GM21390 (cell line): ENCODE results near the gene FGFR1OP2.
"Not testable (repeated sequence)": the region's sequence is repeated elsewhere in the genome, so short reads cannot be mapped to it uniquely, and the experiment has no call there.

Source experiments
- ATAC-seq: cut with Tn5 transposase; IDR thresholded peaks from one replicate; pipeline ENCODE4 v1.9.1; 2021; ENCODE audit not compliant: unreplicated experiment

Gene FGFR1OP2

DNA sequence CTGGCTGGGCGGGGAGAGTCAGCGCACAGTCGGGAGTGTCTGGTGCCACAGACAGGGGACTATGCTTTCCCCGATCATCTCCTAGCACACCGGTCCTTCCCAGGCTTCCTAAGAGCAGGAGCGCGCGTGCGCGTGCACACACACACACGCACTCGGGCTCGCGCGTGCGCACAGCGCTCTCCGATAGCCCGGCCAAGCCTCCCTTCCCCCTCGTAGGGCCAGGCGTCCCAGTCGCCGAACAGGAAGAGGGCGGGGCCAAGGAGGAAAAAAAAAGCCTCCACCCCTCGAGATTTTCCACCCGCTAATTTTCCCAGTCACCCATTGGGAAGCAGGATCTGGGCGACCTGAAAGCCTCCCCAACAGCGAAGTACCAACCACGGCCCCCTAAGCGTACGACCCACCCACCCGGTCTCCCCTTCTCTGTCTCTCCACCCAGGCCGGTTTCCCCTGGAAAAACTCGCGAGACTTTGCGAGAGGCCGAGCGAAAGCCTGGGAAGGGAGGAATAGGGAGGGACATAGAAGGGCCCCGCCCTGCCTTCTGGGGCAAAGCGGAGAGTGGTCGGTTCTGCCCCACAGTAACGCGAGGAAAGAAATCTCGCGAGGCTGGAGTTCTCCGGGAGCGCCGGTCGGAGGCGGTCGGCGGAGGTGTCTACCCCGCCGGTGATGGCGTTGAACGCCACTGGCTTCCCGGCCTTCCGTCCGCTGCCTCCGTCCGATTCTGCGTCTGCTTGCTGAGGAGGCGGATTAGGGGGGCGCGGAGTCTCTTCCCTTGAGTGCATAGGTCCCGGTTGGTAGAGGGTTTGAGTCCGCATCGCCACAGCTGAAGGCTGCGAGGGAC lies at the start of gene FGFR1OP2, which contains the start of gene INTS13:
FGFR1OP2 (plus strand) TSS at position 608 of the 838 bp plus-strand sequence. CDS start 15,689 bp downstream, outside the sequence.
INTS13 (minus strand) TSS at position 119 of the 838 bp plus-strand sequence. CDS start 1,178 bp downstream, outside the sequence.
- ATAC-seq: peak; percentile 78

DNA sequence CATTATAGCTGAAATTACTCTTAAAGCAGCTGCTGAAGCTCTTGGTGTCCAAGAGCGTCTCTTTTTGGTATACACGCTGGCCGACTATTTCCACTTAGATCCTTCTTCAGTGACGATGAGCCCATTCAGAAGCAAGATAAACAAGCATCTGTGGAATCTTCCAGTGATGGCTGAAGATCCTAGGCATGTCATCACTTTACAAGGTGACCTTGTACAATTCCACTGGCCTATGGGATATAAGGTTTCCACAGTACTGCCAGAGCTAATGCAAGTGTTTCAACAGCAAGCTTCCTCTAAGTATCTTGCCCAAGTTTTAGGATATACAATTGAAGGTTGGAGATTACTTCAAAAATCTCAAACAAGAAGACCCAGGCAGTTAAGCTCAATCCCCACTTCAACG lies 47.5 kb upstream of the FGFR1OP2 start:
- no peak for ATAC-seq

- ATAC-seq: no peak
Measured at GRCh38 chr12:26891704-26892103, 46.6 kb upstream of the FGFR1OP2 start.

GRCh38 chr12:26895672-26896071 lies 42.6 kb upstream of the FGFR1OP2 start:
- ATAC-seq: no peak

DNA sequence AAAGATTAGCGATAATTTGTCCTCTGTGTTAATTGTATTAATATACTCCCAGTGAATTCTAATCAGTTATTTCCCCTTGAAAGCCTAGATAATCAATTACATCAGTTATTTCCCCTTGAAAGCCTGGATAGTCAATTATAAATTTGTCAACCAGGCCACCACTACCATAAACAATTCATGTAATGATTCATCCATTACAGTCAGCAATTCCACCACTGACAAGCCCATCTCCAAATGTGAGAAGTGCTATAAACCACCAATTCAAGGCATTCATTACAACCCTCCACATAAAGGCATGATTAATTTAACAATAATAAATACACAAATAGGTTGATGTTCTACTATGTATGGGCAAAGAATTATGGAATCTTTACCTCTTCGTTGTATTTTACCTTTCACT lies 41.4 kb upstream of the FGFR1OP2 start:
- no peak for ATAC-seq

DNA sequence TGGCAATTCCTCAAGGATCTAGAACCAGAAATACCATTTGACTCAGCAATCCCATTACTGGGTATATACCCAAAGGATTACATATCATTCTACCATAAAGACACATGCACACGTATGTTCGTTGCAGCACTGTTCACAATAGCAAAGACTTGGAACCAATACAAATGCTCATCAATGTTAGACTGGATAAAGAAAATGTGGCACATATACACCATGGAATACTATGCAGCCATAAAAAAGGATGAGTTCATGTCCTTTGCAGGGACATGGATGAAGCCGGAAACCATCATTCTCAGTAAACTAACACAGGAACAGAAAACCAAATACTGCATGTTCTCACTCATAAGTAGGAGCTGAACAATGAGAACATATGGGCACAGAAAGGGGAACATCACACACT lies 34.9 kb upstream of the FGFR1OP2 start:
- not testable (repeated sequence) for ATAC-seq

GRCh38 chr12:26906024-26906423 lies 32.2 kb upstream of the FGFR1OP2 start:
- ATAC-seq: no peak

- ATAC-seq: no peak
Measured at GRCh38 chr12:26906704-26907103, 31.6 kb upstream of the FGFR1OP2 start.

DNA sequence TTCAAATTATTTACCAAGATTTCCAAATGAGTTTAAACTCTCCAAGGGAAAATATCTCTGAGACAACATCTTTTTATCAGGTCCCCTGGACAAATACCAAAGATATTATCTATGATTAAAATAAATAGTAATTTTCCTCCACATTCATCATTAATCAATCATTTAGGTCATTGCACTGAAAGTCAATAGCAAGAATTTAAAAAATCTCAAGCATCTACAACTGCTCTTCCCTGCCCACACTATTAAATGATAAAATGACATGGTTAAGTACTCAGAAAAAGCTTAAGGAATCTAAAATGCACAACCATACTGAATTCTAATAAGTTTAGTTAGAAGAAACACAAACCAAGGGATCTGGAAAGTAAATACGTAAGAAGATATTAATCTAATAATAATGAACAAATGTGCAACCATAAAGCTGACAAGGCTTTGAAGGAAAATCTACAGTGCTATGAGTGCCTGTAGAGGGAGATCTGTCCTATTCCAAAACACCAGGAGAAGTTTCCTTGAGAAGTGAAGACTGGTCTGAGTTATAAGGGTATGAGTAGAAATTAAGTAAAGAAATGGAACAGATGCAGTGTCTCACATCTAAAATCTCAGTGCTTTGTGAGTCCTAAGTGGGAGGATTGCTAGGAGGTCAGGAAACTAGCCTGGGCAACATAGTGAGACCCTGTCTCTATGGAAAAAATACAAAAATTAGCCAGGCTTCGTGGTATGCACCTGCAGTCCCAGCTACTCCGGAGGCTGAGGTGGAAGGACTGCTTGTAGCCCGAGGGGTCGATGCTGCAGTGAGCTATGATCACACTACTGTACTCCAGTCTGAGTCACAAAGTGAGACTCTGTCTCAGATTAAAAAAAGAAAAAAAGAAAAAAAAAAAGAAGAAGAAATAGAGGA lies 19.7 kb upstream of the FGFR1OP2 start:
- ATAC-seq: no peak

DNA sequence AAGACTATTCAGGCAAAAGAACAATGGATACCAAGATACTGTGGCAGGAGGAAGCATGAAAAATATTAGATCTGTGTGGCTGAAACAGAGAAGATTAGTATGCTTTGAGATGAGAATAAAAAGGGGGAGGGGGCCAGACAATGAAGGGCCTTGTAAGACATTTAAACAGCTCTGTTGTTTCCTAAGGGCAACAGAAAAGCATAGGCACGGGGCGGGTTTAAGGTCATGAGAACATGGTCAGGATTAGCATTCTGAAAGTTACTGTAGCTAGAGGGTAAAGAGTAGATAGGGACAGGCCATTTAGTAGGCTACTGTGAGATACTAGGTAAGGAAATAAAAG lies 19.1 kb upstream of the FGFR1OP2 start:
- no peak for ATAC-seq

DNA sequence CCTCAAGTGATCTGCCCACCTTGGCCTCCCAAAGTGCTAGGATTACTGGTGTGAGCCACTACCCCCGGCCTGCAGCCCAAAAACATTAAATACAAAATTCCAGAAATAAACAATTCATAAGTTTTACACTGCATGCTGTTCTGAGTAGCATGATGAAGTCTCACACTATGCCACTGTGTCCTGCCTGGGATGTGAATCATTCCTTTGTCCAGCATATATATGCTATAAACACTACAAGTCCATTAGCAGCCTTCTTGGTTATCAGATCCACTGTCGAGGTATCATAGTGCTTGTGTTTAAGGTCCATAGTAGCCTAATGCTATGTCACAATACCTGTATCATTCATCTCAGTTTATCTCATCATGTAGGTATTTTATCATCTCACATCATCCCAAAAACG lies 16.4 kb upstream of the FGFR1OP2 start:
- no peak for ATAC-seq

DNA sequence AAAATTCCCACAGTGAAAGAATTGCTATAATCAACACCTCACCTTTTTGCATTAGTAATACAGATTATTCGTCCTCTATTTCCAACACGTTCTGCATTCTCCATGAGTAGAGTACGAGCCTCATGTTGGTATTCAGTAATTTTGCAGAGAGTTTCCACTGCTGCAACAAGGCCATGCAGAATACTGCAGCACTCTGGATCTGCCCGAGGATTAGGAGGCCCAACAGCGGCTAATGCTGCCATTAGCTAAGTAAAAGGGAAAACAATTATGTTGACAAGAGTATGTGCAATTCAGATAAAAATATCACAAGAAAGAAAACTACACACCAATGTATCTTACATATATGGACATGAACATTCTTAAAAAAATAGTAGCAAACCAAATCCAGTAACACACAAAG lies 9.6 kb upstream of the FGFR1OP2 start:
- ATAC-seq: no peak

DNA sequence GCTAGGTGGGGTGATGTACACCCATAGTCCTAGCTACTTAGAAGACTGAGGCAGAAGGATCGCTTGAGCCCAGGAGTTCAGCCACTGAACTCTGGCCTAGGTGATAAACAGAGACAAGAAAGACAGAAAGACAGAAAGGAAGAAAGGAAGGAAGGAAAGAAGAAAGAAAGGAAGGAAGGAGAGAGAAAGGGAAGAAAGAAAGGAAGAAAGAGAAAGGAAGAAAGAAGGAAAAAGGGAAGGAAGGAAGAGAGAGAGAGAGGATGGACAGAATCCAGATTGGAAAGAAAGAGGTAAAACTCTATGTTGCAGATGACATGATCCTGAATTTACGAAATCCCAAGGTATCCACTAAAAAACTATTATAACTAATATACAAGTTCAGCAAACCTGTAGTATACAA lies 8.7 kb upstream of the FGFR1OP2 start:
- ATAC-seq: no peak

GRCh38 chr12:26935636-26936378 lies 2.5 kb upstream of the FGFR1OP2 start:
- no peak for ATAC-seq

DNA sequence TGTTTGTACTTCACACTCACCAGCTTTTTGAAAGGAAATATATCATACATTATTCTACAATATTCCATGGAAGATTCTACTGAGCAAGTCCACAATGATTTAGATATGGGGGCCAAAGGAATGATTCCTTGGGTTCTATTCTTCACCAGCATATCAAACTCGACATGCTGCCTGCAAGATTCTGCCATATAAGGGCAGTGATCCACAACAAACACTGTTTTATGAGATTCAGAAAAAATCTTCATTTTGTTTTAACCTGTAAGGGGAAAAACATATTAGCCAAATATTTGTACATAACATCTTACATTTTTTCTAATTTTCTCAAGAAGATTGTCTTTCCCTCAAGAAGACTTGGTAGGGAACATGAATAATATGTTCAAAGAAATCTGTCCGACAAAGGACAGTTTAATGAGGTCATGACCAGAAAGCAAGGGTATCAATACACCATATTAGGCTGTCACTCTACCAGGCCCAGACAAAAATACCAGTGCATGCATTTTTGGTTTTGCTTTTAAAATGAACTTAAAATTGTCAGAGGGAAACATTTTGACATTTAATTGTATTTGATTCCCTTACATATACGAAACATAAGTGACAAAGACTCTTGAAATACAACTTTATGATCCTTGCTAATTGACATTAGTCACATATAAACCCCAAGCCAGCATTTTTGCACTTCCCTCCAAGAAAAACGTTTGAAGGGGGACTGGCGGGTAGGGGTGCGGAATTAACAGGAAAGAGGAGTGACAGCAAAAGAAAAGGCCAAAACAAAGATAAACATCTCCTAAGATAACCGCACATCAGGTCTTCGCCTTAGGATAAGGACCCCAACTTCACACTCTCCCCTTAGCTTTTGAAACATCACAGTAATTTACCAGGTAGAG lies 1.5 kb upstream of the FGFR1OP2 start:
- ATAC-seq: no peak

DNA sequence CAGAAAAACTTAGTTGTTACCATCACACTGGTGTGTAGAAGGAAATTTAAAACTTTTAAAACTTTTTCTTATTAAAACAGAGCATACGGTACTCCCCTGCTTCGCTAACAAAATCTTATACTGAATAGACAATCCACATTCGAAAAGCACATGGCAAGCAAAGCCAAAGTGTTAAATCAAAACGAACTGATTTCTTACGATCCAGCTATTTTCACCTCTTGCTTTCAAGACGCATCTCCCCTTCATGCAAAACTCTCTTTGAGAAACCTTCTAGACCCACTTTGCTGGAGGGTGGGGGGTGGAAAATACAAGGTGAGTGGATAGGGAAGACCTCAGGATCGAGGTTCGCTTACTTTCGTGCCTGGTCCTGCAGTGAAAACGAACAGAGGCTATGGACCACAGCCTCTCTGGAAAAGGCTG lies 817 bp upstream of the FGFR1OP2 start:
- ATAC-seq: no peak

DNA sequence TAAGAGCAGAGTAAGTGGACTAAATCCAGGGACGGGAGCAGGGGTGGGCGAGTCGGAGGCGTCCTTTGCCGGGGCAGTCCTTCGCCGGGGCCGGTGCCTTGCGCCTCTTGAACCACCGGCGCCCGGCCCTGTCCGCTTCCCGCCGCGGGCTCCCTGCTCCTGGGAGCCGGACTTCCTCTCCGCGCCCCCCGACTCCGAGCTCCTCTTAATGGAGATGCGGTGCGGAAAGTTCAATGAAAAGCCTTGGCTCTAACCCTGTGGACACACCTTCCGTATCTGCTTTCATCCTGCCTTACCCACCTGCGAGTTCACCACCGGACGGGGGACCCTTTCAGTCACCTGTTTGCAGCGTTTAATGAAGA lies 412 bp downstream of the FGFR1OP2 start:
- peak; percentile 14 for ATAC-seq

DNA sequence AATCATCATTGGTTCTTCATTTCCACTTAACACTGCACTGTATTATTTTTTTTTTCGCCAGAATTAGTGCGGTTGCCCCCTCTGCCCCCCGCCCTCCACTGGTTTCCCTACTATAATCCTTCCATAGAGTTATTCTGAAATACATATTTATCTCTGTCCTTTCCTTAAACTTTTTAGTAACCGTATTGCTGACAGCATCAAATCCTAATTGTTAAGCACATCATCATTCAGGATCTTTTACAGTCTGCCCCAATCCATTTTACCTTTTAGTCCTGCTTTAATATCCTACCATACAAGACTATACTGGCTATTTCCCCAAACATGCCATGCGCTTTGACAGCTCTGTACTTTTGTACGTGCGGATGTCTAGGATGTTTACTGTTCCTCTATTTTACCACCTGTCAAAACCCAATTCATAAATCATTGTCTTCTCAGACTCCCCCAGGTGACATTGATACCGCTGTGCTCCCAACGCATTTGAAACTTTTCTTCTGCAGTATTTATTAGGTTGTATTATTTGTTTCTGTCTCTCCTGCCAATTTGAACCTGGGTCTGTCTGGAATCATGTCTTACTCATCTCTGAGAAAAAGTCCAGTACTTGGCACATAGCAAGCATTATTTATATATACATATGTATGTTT lies 1.0 kb downstream of the FGFR1OP2 start:
- ATAC-seq: no peak

DNA sequence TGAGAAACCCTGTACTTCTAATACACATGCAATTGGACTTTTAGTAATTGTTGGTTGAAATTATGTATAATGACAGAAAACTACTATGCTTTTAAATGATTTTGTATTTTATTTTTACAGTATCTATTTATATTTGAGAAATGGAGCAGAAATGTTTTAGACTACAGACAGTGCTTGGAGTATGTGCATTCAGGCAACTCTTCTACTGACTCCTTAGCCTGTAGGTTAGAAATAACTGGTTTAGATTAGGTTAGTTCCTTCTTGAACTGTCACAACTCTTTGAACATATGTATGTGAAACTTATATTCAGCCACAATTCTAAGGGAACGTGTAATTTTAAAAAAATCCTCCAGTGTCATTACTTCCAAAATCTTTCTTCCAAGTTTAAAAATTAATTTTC lies 1.7 kb downstream of the FGFR1OP2 start:
- no peak for ATAC-seq
